Testis (tissue), 2 donors: ENCODE data around the gene NEBL.

Experiments used
- POLR2A ChIP-seq: fragments of 450-650 bp; IDR thresholded peaks from one replicate; pipeline ENCODE4 v1.6.1; 2017; ENCODE audit warnings: antibody characterized with exemption, mild to moderate bottlenecking, moderate library complexity
- TF ChIP-seq, protein P1 (sequence below), 3 experiments: fragments of 450-650 bp in 2 of 3; fragments of 200-600 bp in 1 of 3; sonication (generic) in 1 of 3; IDR thresholded peaks; one replicate each; pipeline ENCODE4 v1.5.1; 2016 to 2019; ENCODE audit warnings: antibody characterized with exemption in 3 of 3, mild to moderate bottlenecking in 2 of 3, moderate library complexity in 1 of 3

DNA sequence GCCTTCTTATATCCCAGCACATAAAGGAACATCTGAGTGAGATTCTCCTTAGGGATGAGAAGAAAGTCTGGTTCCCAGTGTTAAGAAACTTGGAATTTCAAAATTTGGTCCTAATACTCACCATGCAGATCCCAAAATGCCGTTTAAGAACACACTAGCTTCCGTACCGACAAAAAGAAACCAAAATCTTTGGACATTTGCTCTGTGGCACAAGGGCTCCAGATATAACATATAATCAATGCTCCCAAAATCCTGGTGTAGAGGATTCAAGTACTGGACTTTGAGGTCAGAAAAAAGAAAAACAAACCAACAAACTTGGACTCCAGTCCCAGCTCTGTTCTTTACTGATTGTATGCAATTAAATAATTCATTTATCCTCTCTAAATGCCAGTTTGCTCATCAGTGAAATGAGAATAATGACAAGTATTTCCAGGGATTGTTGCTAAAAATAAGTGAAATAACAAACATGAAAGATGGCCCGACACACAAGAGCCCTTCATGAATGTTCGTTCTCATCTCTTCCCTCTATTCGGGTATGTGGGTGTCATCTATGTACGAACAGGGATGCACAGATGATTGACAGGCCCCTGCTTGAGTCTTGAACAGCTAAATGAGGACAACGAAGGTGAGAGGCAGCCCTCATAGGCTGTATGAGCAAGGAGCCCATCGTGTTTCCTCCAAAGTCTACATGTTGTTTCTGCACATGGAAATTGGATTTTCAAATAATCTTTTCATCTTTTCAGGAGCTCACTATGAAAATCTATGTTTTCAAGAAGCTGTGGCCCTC, 48.6 kb upstream of the NEBL start:
- TF ChIP-seq, protein P1, sequence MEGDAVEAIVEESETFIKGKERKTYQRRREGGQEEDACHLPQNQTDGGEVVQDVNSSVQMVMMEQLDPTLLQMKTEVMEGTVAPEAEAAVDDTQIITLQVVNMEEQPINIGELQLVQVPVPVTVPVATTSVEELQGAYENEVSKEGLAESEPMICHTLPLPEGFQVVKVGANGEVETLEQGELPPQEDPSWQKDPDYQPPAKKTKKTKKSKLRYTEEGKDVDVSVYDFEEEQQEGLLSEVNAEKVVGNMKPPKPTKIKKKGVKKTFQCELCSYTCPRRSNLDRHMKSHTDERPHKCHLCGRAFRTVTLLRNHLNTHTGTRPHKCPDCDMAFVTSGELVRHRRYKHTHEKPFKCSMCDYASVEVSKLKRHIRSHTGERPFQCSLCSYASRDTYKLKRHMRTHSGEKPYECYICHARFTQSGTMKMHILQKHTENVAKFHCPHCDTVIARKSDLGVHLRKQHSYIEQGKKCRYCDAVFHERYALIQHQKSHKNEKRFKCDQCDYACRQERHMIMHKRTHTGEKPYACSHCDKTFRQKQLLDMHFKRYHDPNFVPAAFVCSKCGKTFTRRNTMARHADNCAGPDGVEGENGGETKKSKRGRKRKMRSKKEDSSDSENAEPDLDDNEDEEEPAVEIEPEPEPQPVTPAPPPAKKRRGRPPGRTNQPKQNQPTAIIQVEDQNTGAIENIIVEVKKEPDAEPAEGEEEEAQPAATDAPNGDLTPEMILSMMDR (IDR thresholded peaks at IDR 0.05) = no peak
- TF ChIP-seq POLR2A = no peak
